Fibroblast of peridontal ligament (primary cell): ENCODE measurements around the gene ATP2B2.
A peak's percentile ranks its signal among the peaks of the same experiment; 100 is the strongest.

Source experiments
- DNase-seq: peaks from one replicate; pipeline ENCODE4 v3.0.0-alpha.2; 2010; ENCODE audit errors: extremely low read depth

ATP2B2 gene

GRCh38 chr3:10344147-10344943 is 161.0 kb downstream of the ATP2B2 start:
- peak; percentile 61 for DNase-seq

GRCh38 chr3:10343526-10343925 is 161.9 kb downstream of the ATP2B2 start:
- DNase-seq: no peak

GRCh38 chr3:10342781-10343180 is 162.6 kb downstream of the ATP2B2 start:
- no peak for DNase-seq

- DNase-seq: no peak
Observed at GRCh38 chr3:10341901-10342398, 163.4 kb downstream of the ATP2B2 start.

- no peak for DNase-seq
Observed at GRCh38 chr3:10340476-10340875, 164.9 kb downstream of the ATP2B2 start.

- DNase-seq: no peak
Observed at GRCh38 chr3:10340046-10340445, 165.3 kb downstream of the ATP2B2 start.

GRCh38 chr3:10339376-10339955 is 165.9 kb downstream of the ATP2B2 start:
- DNase-seq: no peak

- no peak for DNase-seq
Observed at GRCh38 chr3:10338591-10339353, 166.6 kb downstream of the ATP2B2 start.

GRCh38 chr3:10338164-10338470 is 167.3 kb downstream of the ATP2B2 start:
- no peak for DNase-seq

GRCh38 chr3:10337323-10338163 is 167.8 kb downstream of the ATP2B2 start:
- no peak for DNase-seq

- DNase-seq: no peak
Observed at GRCh38 chr3:10336761-10337160, 168.6 kb downstream of the ATP2B2 start.

GRCh38 chr3:10335871-10336622 is 169.3 kb downstream of the ATP2B2 start:
- no peak for DNase-seq

GRCh38 chr3:10335190-10335738 is 170.1 kb downstream of the ATP2B2 start:
- DNase-seq: no peak

- peak; percentile 29 for DNase-seq
Observed at GRCh38 chr3:10334459-10334858, 170.9 kb downstream of the ATP2B2 start.

- no peak for DNase-seq
Observed at GRCh38 chr3:10334042-10334441, 171.3 kb downstream of the ATP2B2 start.

- no peak for DNase-seq
Observed at GRCh38 chr3:10333349-10333650, 172.1 kb downstream of the ATP2B2 start.

- no peak for DNase-seq
Observed at GRCh38 chr3:10332481-10333348, 172.7 kb downstream of the ATP2B2 start.

GRCh38 chr3:10331320-10331719 is 174.1 kb downstream of the ATP2B2 start:
- DNase-seq: no peak

GRCh38 chr3:10330319-10330718 is 175.1 kb downstream of the ATP2B2 start:
- DNase-seq: no peak

- no peak for DNase-seq
Observed at GRCh38 chr3:10329495-10330015, 175.8 kb downstream of the ATP2B2 start.
